ENCODE data around the gene GARIN3. TPM values are rescaled to one million over a fixed set of nuclear protein-coding genes. Genes with fewer than 3 reads are reported as not detected.
"Not testable (repeated sequence)": the region's sequence is repeated elsewhere in the genome, so short reads cannot be mapped to it uniquely, and the experiment has no call there.

GARIN3 gene
- total RNA-seq, 1 experiment from 2014 or later = not detected

GRCh38 chr5:157186309-157187045 is 20.4 kb upstream of the GARIN3 start:
- Histone ChIP-seq H3K27me3 (ENCODE audit: insufficient read depth, low read length) (peaks cover 5% of the 10 kb centered on the region; the same call in 1 of the 2 replicates), H2AFZ (ENCODE audit: low read length) (no peak overlapping the region), H3K23me2 (ENCODE audit: insufficient read length, low read depth, low read length, poor library complexity, severe bottlenecking) (no peaks in the 10 kb centered on the region), H2BK15ac (ENCODE audit: low read depth, low read length) (no peak overlapping the region), H3K27ac (ENCODE audit: insufficient read length, low read depth, low read length) (no peak overlapping the region), H3K56ac (ENCODE audit: insufficient read length, low read depth, low read length) (no peak overlapping the region), H2BK120ac (ENCODE audit: low read depth, low read length, poor library complexity, severe bottlenecking) (no peak overlapping the region), H3K79me1 (ENCODE audit: insufficient read depth, low read depth, low read length, poor library complexity, severe bottlenecking) (no peaks in the 10 kb centered on the region), H3K4me2 (ENCODE audit: insufficient read depth, insufficient read length, low read length) (no peak overlapping the region), H2BK5ac (ENCODE audit: insufficient read length, low read length) (no peak overlapping the region), H3K4me1 (ENCODE audit: insufficient read depth, low read length) (no peaks in the 10 kb centered on the region), H3K9me3 (ENCODE audit: control insufficient read depth, low read depth, low read length) (no peaks in the 10 kb centered on the region), H3K14ac (ENCODE audit: insufficient read depth, low read length) (no peak overlapping the region), H4K5ac (ENCODE audit: insufficient read length, low read depth, low read length) (no peak overlapping the region), H3K79me2 (ENCODE audit: insufficient read depth, low read length) (no peaks in the 10 kb centered on the region), H4K8ac (replicated peaks; ENCODE audit: insufficient read length, low read depth, low read length) (no peak overlapping the region), H3K23ac (ENCODE audit: insufficient read length, low read depth, low read length) (no peak overlapping the region), H3K18ac (ENCODE audit: insufficient read length, low read depth, low read length) (no peak overlapping the region), H2BK12ac (ENCODE audit: insufficient read length, low read depth, low read length) (no peak overlapping the region), H3K4ac (ENCODE audit: low read depth, low read length) (no peak overlapping the region), H4K20me1 (ENCODE audit: control insufficient read depth, insufficient read depth, insufficient read length) (no peaks in the 10 kb centered on the region), H3K9ac (ENCODE audit: extremely low read depth, insufficient read length, low read length) (no peak overlapping the region), H3T11ph (ENCODE audit: low read length) (no peak overlapping the region), H2AK5ac (ENCODE audit: insufficient read length, low read length) (no peak overlapping the region), H2BK20ac (ENCODE audit: low read depth, low read length, poor library complexity, severe bottlenecking) (no peak overlapping the region), H4K91ac (ENCODE audit: insufficient read length, low read depth, low read length) (no peak overlapping the region)
- DNase-seq = no peak
- H3K9me3 Mint-ChIP-seq = no peaks in the 10 kb centered on the region; a peak in 1 of 5 replicates
- H3K4me1 Mint-ChIP-seq = no peaks in the 10 kb centered on the region; a peak in 1 of 4 replicates
- no peak for TF ChIP-seq CTCF (conservative IDR thresholded peaks at IDR 0.05)
- peaks cover 96% of the 10 kb centered on the region for H3K27me3 Mint-ChIP-seq (ENCODE audit: low read depth)
- H3K36me3 Mint-ChIP-seq (ENCODE audit: insufficient read depth in 1 of 3, low read depth in 3 of 3) = no peaks in the 10 kb centered on the region; a peak in 1 of 7 replicates
- H3K27ac Mint-ChIP-seq = no peak overlapping the region
- no peak overlapping the region for H3K4me3 Mint-ChIP-seq
- WGBS (ENCODE audit: extremely low coverage, insufficient read length, low lambda C conversion rate) = no CpG with 5 or more reads among the region's 12 CpGs

- H3K4ac ChIP-seq (ENCODE audit: low read depth, low read length) = not testable (repeated sequence)
These were observed 19.1 kb upstream of the GARIN3 start for GRCh38 chr5:157185122-157185521.

More at GRCh38 chr5:157185122-157185521, 19.1 kb upstream of the GARIN3 start:
- H3K4me2 ChIP-seq (ENCODE audit: insufficient read depth, insufficient read length, low read length); H2BK15ac ChIP-seq (ENCODE audit: low read depth, low read length); H3K27ac ChIP-seq (ENCODE audit: insufficient read length, low read depth, low read length); H4K20me1 ChIP-seq (ENCODE audit: control insufficient read depth, insufficient read depth, insufficient read length); H3K4me3 Mint-ChIP-seq; H3K4me1 ChIP-seq (ENCODE audit: insufficient read depth, low read length); H3K23ac ChIP-seq (ENCODE audit: insufficient read length, low read depth, low read length); H2BK20ac ChIP-seq (ENCODE audit: low read depth, low read length, poor library complexity, severe bottlenecking); H3K56ac ChIP-seq (ENCODE audit: insufficient read length, low read depth, low read length); H3K9ac ChIP-seq (ENCODE audit: extremely low read depth, insufficient read length, low read length); H2BK5ac ChIP-seq (ENCODE audit: insufficient read length, low read length); H3K36me3 Mint-ChIP-seq (ENCODE audit: insufficient read depth in 1 of 3, low read depth in 3 of 3); H2BK12ac ChIP-seq (ENCODE audit: insufficient read length, low read depth, low read length); H3K27ac Mint-ChIP-seq; H4K5ac ChIP-seq (ENCODE audit: insufficient read length, low read depth, low read length); H4K91ac ChIP-seq (ENCODE audit: insufficient read length, low read depth, low read length); H3K4me1 Mint-ChIP-seq; H2BK120ac ChIP-seq (ENCODE audit: low read depth, low read length, poor library complexity, severe bottlenecking); H4K8ac ChIP-seq (replicated peaks; ENCODE audit: insufficient read length, low read depth, low read length); H2AFZ ChIP-seq (ENCODE audit: low read length); H2AK5ac ChIP-seq (ENCODE audit: insufficient read length, low read length); H3K9me3 Mint-ChIP-seq; H3K79me2 ChIP-seq (ENCODE audit: insufficient read depth, low read length); H3K14ac ChIP-seq (ENCODE audit: insufficient read depth, low read length); H3K79me1 ChIP-seq (ENCODE audit: insufficient read depth, low read depth, low read length, poor library complexity, severe bottlenecking); H3K27me3 ChIP-seq (ENCODE audit: insufficient read depth, low read length); H3K23me2 ChIP-seq (ENCODE audit: insufficient read length, low read depth, low read length, poor library complexity, severe bottlenecking); H3T11ph ChIP-seq (ENCODE audit: low read length); H3K18ac ChIP-seq (ENCODE audit: insufficient read length, low read depth, low read length); DNase-seq; H3K9me3 ChIP-seq (ENCODE audit: control insufficient read depth, low read depth, low read length): not testable (repeated sequence)
- no CpG with 5 or more reads among the region's 6 CpGs for WGBS (ENCODE audit: extremely low coverage, insufficient read length, low lambda C conversion rate)
- peaks cover 98% of the 10 kb centered on the region for H3K27me3 Mint-ChIP-seq (ENCODE audit: low read depth)

All from H9 (cell line).